NCI-H82 treated with DMSO at 0.1 percent for 48 hours (cell line): ENCODE measurements around the gene SLC47A2.
A peak's percentile ranks its signal among the peaks of the same experiment; 100 is the strongest.
"Not testable (repeated sequence)": the region's sequence is repeated elsewhere in the genome, so short reads cannot be mapped to it uniquely, and the experiment has no call there.

Experiments used
- DNase-seq: peaks from one replicate; lab custom pipeline; 2025; ENCODE audit not compliant: unreplicated experiment; lab: John Stamatoyannopoulos, UW

Gene SLC47A2

GRCh38 chr17:19716108-19717030 is at the start of gene SLC47A2:
TSS of gene SLC47A2 (minus strand) at chr17:19716584. CDS start at chr17:19716555, 29 bp downstream.
- DNase-seq, result no peak

GRCh38 chr17:19766016-19766415 is 49.6 kb upstream of the SLC47A2 start:
- no peak for DNase-seq

- DNase-seq, result not testable (repeated sequence)
These were observed 47.6 kb upstream of the SLC47A2 start for GRCh38 chr17:19763991-19764390.

- no peak for DNase-seq
These were observed 47.0 kb upstream of the SLC47A2 start for GRCh38 chr17:19763416-19763815.

GRCh38 chr17:19762515-19762961 is 46.2 kb upstream of the SLC47A2 start:
- peak; percentile 36 for DNase-seq

- DNase-seq, result no peak
These were observed 44.4 kb upstream of the SLC47A2 start for GRCh38 chr17:19760746-19761145.

GRCh38 chr17:19759568-19760549 is 43.5 kb upstream of the SLC47A2 start:
- DNase-seq, result no peak

- no peak for DNase-seq
These were observed 41.3 kb upstream of the SLC47A2 start for GRCh38 chr17:19757536-19758180.

- DNase-seq, result no peak
These were observed 40.2 kb upstream of the SLC47A2 start for GRCh38 chr17:19756546-19756945.

GRCh38 chr17:19755821-19756510 is 39.6 kb upstream of the SLC47A2 start:
- DNase-seq, result no peak

- no peak for DNase-seq
These were observed 39.0 kb upstream of the SLC47A2 start for GRCh38 chr17:19755392-19755791.

- DNase-seq, result no peak
These were observed 37.5 kb upstream of the SLC47A2 start for GRCh38 chr17:19753661-19754463.

- no peak for DNase-seq
These were observed 36.7 kb upstream of the SLC47A2 start for GRCh38 chr17:19753051-19753509.

GRCh38 chr17:19752216-19753050 is 36.0 kb upstream of the SLC47A2 start:
- DNase-seq, result no peak

GRCh38 chr17:19750835-19751234 is 34.5 kb upstream of the SLC47A2 start:
- DNase-seq, result no peak

GRCh38 chr17:19750020-19750572 is 33.7 kb upstream of the SLC47A2 start:
- DNase-seq, result no peak

- DNase-seq, result no peak
These were observed 32.4 kb upstream of the SLC47A2 start for GRCh38 chr17:19748807-19749193.
